Astrocyte of the spinal cord (primary cell): ENCODE measurements around the gene CEP41.
A peak's percentile ranks its signal among the peaks of the same experiment; 100 is the strongest.

Experiments used
- DNase-seq: peaks from one replicate; pipeline ENCODE4 v3.0.0; 2011; ENCODE audit warnings: low read depth, low spot score
- H3K4me3 ChIP-seq: 2 replicates; pipeline ENCODE4 v1.5.1; 2011; ENCODE audit warnings: low read depth, mild to moderate bottlenecking, low read length, moderate library complexity
- in situ Hi-C: cut with HindIII; loops from 2 replicates; pipeline ENCODE4 v1.10.0; 2017; ENCODE audit warnings: low sequenced_read_pairs
- TF ChIP-seq, protein P1 (sequence below): IDR thresholded peaks from 2 replicates; pipeline ENCODE4 v1.5.1; 2012; ENCODE audit warnings: low read depth, mild to moderate bottlenecking, low read length, inconsistent platforms

CEP41 gene, protein sequence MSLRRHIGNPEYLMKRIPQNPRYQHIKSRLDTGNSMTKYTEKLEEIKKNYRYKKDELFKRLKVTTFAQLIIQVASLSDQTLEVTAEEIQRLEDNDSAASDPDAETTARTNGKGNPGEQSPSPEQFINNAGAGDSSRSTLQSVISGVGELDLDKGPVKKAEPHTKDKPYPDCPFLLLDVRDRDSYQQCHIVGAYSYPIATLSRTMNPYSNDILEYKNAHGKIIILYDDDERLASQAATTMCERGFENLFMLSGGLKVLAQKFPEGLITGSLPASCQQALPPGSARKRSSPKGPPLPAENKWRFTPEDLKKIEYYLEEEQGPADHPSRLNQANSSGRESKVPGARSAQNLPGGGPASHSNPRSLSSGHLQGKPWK

DNA sequence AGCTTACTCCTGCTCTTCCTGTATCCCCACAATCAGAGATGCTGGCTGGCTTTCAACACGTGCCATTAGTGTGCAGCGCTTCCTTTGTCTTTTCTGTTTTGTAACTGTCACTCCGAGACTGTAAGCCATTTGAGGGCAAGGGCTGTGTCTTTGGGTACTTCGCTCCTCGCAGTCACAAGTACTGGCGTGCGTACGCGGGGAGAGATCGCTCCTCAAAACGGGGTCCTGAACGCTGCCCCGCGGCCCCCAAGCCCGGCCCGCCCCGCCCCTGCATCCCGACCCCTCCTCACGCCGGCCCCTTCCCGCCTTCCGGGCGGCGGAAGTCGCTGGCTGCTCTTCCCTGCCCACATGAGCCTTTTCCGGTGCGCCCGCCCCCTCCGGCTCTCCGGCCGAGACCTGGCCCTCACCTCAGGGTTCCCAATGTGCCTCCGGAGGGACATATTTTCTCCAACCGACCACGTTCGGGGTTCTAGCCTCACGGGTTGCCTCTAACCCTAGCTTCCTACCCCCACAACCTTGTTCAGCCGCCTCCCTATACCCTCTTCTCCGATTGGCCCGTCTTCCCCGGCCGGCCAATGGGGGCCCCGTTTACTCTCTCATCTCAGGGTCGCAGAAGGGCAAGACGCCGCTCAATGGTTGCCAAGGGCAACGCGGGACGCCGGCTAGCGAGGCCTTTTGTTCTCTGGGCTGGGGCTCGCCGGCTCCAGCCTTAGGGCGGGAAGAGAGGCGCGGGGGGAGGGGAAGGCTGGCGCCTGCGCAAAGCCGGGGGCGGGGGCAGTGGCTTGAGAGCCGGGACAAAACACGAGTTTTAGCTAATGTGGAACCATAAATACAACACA lies at the start of gene CEP41:
TSS of gene CEP41 (minus strand) at position 490 of the 839 bp plus-strand sequence. CDS start at position 440, 50 bp downstream.
- in situ Hi-C loops = no loop called here
- TF ChIP-seq, protein P1, sequence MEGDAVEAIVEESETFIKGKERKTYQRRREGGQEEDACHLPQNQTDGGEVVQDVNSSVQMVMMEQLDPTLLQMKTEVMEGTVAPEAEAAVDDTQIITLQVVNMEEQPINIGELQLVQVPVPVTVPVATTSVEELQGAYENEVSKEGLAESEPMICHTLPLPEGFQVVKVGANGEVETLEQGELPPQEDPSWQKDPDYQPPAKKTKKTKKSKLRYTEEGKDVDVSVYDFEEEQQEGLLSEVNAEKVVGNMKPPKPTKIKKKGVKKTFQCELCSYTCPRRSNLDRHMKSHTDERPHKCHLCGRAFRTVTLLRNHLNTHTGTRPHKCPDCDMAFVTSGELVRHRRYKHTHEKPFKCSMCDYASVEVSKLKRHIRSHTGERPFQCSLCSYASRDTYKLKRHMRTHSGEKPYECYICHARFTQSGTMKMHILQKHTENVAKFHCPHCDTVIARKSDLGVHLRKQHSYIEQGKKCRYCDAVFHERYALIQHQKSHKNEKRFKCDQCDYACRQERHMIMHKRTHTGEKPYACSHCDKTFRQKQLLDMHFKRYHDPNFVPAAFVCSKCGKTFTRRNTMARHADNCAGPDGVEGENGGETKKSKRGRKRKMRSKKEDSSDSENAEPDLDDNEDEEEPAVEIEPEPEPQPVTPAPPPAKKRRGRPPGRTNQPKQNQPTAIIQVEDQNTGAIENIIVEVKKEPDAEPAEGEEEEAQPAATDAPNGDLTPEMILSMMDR = no peak
- peak within 1 kb of the TSS; percentile 78 for H3K4me3 ChIP-seq
- peak; percentile 99 for DNase-seq

DNA sequence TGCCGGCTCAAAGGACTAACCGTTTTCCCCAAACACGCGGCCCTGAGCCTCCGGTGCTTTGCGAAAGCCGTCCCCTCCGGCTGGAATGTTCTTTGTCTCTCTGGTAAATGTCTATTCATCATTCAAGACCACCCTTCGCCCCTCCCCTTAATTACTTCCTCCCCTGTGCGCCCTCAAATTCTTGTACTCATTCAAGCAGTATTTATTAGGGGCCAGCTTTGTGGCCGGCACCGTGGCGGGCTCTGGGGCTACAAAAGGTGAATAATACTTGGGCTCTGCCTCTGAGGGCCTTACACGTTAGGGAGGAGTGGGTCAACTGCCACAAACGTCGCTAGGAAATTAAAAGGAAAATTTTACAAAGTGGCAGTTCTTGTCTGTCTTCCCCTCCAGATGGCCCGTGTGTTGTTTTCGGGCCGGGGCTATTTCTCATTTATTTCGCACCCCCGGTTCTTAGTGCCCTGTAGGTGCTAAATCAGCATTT lies 49.5 kb upstream of the CEP41 start:
- DNase-seq = peak; percentile 24
- TF ChIP-seq, protein P1 = no peak
- in situ Hi-C loops = no loop called here
- no peak overlapping the region for H3K4me3 ChIP-seq

DNA sequence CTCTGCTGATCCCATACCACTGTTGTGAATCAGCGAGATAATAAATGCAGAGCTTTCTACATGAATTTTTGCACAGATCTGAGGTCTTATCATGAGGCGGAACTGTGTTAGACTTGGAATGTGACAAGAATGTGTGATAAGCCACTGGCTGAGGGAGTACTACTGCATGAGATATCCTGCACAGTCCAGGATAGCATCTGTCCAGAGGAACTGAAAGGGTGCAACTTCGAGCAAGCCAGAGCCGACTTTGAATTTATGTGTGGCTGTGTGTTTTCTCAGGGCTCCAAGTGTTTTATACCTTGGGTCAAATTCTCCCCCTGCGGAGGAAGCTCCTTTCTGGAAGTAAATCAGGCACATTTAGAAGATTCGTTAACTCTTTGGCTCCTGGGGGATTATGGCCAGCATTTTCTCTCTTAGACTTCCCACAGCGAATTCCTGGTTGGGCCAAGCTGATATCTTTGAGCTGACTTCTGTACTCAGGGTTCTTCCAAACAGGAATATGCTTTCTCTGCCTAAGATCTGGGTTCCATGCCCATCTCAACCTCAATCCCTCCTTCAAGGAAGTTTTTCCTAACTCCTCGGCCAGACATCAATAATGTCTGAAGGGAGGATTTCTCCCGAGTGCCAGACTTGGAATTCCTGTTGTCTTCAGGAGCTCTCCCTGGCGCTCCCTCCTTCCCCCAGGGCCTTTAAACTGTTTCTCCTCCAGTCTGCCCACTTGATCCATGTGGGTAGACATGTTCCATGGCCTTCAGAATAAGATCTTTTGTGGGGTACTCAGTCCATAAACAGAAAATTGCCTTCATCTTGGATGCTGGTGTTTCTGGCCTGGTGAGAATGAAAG lies 48.5 kb upstream of the CEP41 start:
- TF ChIP-seq, protein P1 = no peak

DNA sequence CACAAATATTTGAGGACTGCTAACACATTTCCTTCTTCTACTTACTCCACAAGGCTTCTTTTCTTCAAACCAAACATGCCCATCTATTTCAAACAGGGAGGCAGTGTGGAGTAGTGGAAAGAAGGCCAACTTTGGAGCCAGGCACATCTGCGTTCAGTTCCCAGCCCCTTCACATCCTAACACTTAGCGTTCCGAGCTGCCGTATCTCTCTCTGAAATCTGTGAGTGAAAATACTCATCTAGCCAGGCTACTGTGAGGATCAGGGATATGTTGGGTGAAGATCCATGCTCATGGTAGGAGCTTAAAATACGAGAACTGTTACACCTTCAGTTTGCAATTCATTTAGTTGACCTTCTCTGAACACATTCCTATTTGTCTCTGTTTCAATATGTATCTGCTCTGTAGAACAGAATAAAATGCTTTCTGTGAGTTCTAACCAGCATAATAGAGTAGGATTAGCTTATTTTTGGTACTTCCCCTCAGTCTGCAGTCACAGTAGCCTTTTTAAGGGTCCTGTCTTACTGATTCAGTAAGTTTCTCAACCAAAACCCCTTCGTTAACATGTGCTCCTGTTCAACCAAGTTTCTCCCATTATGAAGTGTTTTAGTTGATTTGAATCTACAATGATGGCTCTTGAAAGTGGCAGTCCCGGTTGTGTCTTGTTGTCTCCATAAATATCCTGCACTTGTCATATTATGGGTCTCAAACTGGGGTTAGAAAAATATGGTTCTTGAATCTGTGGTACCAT lies 47.8 kb upstream of the CEP41 start:
- TF ChIP-seq, protein P1 = no peak
- DNase-seq = no peak
- in situ Hi-C loops = no loop called here
- no peak overlapping the region for H3K4me3 ChIP-seq

More for the DNA sequence above, 48.5 kb upstream of the CEP41 start:
- DNase-seq = peak; percentile 72
- in situ Hi-C loops = no loop called here
- no peak overlapping the region for H3K4me3 ChIP-seq

DNA sequence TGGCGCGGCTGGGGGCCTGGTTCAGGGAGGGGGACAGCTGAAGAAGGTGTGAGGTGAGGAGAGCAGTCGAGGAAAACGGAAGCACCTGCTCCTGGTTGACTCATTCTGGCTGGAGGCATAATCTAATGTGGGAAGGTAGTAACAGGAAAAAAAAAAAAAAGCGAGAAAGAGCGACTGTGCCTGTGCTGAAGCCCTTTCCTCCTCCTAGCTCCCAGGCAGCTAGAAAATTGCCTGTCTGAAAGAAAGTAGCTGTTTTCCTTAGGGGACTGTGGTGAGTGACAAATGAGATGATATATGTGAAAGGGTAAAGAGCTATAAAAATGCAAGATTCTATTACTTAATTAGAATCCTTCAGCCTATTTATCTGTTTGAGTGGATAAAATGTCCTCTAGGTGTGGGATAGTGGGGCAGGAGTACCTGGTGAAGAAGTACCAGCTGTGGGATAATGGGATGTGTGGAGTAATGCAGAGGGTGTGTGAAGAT lies 46.2 kb upstream of the CEP41 start:
- no peak for DNase-seq
- in situ Hi-C loops = no loop called here
- TF ChIP-seq, protein P1 = no peak
- H3K4me3 ChIP-seq = no peak overlapping the region
